Osteoblast (primary cell): ENCODE results near the gene COPS4. TPM values are rescaled to one million over a fixed set of nuclear protein-coding genes. Genes with fewer than 3 reads are reported as not detected.
"Not testable (repeated sequence)": the region's sequence is repeated elsewhere in the genome, so short reads cannot be mapped to it uniquely, and the experiment has no call there.

Experiments used
- DNase-seq: peaks from one replicate; pipeline ENCODE4 v3.0.0; 2011; ENCODE audit warnings: low spot score, mixed read lengths; ENCODE audit not compliant: insufficient read length; ENCODE audit errors: missing footprints
- H2AFZ ChIP-seq: 2 replicates; pipeline ENCODE4 v1.6.0; 2011; ENCODE audit warnings: mild to moderate bottlenecking, low read length
- H3K27ac ChIP-seq: 2 replicates; pipeline ENCODE4 v1.5.1; 2011; ENCODE audit warnings: mild to moderate bottlenecking, low read depth, low read length, moderate library complexity
- H3K27me3 ChIP-seq: 2 replicates; pipeline ENCODE4 v1.6.0; 2012; ENCODE audit warnings: mild to moderate bottlenecking, control low read depth, inconsistent platforms, low read length, moderate library complexity; ENCODE audit not compliant: insufficient read depth
- H3K36me3 ChIP-seq: 2 replicates; pipeline ENCODE4 v1.5.1; 2011; ENCODE audit warnings: mild to moderate bottlenecking, low read length, control low read depth, moderate library complexity; ENCODE audit not compliant: insufficient read depth
- H3K4me1 ChIP-seq: 2 replicates; pipeline ENCODE4 v1.5.1; 2011; ENCODE audit warnings: mild to moderate bottlenecking, low read length, control low read depth, moderate library complexity; ENCODE audit not compliant: insufficient read depth
- H3K4me2 ChIP-seq: 2 replicates; pipeline ENCODE4 v1.6.0; 2011; ENCODE audit warnings: mild to moderate bottlenecking, low read length; ENCODE audit not compliant: insufficient read depth
- H3K4me3 ChIP-seq: fragments of 200-600 bp; sonication (generic); 3 replicates; pipeline ENCODE4 v1.5.1; 2012; ENCODE audit warnings: mild to moderate bottlenecking, low read length, inconsistent platforms; ENCODE audit not compliant: insufficient read depth
- H3K79me2 ChIP-seq: 2 replicates; pipeline ENCODE4 v1.6.0; 2012; ENCODE audit warnings: mild to moderate bottlenecking, low read length, control low read depth, inconsistent platforms; ENCODE audit not compliant: insufficient read depth
- H3K9me3 ChIP-seq: 2 replicates; pipeline ENCODE4 v1.5.1; 2011; ENCODE audit warnings: low read depth, low read length, control low read depth
- H4K20me1 ChIP-seq: 2 replicates; pipeline ENCODE4 v1.6.0; 2012; ENCODE audit warnings: mild to moderate bottlenecking, low read length, control low read depth; ENCODE audit not compliant: insufficient read depth
- CTCF ChIP-seq: IDR thresholded peaks from 2 replicates; pipeline ENCODE4 v1.5.1; 2011; ENCODE audit warnings: mild to moderate bottlenecking, low read depth, low read length, moderate library complexity; ENCODE audit errors: extremely low read depth
- total RNA-seq: library from RNA; depleted of rRNA; stranded (reverse); fragments of >200 nt; gene quantifications from 2 replicates; pipeline ENCODE4 v1.2.3, GENCODE V29; 2012

Gene COPS4
- total RNA-seq, 1 donor: 79.3 TPM

GRCh38 chr4:83110223-83110945, 75.4 kb downstream of the COPS4 start:
- TF ChIP-seq CTCF: peak; percentile 80
- Histone ChIP-seq H3K27ac (no peak overlapping the region), H3K4me1 (peaks cover 15% of the 10 kb centered on the region), H3K27me3 (peaks cover 3% of the 10 kb centered on the region), H4K20me1 (no peaks in the 10 kb centered on the region), H3K36me3 (no peaks in the 10 kb centered on the region), H3K9me3 (no peaks in the 10 kb centered on the region), H3K79me2 (no peaks in the 10 kb centered on the region), H3K4me3 (peak overlapping the region; percentile 79), H3K4me2 (peak overlapping the region; percentile 100), H2AFZ (peak overlapping the region; percentile 97)
- DNase-seq: peak; percentile 90

GRCh38 chr4:83110970-83111750, 76.2 kb downstream of the COPS4 start:
- Histone ChIP-seq H2AFZ (no peak overlapping the region), H3K27ac (no peak overlapping the region), H3K4me1 (peaks cover 17% of the 10 kb centered on the region), H3K9me3 (no peaks in the 10 kb centered on the region), H3K36me3 (no peaks in the 10 kb centered on the region), H3K79me2 (no peaks in the 10 kb centered on the region), H4K20me1 (no peaks in the 10 kb centered on the region), H3K27me3 (peaks cover 3% of the 10 kb centered on the region), H3K4me3 (no peak overlapping the region), H3K4me2 (peak overlapping the region; percentile 100)
- no peak for DNase-seq
- TF ChIP-seq CTCF: no peak

- not testable (repeated sequence) for DNase-seq, H4K20me1 ChIP-seq, H3K27me3 ChIP-seq, H3K4me2 ChIP-seq, H3K4me3 ChIP-seq, H3K79me2 ChIP-seq, H3K9me3 ChIP-seq, H3K36me3 ChIP-seq, H3K27ac ChIP-seq, H2AFZ ChIP-seq
- peaks cover 17% of the 10 kb centered on the region for H3K4me1 ChIP-seq
Observed at GRCh38 chr4:83111751-83112141, 76.8 kb downstream of the COPS4 start.

GRCh38 chr4:83112231-83112630, 77.2 kb downstream of the COPS4 start:
- Histone ChIP-seq H3K36me3 (no peaks in the 10 kb centered on the region), H2AFZ (no peak overlapping the region), H3K27me3 (peaks cover 3% of the 10 kb centered on the region), H3K79me2 (no peaks in the 10 kb centered on the region), H3K4me2 (no peak overlapping the region), H3K27ac (no peak overlapping the region), H3K4me1 (peaks cover 17% of the 10 kb centered on the region), H4K20me1 (no peaks in the 10 kb centered on the region), H3K9me3 (no peaks in the 10 kb centered on the region), H3K4me3 (no peak overlapping the region)
- no peak for TF ChIP-seq CTCF
- DNase-seq: no peak
